OCI-LY7 (cell line): ENCODE results near the gene STK31.

ENCODE experiments used
- EZH2phosphoT487 ChIP-seq: fragments of 200-600 bp; sonication (generic); IDR thresholded peaks from 2 replicates; pipeline ENCODE4 v1.6.1; 2018; ENCODE audit warnings: low read depth, borderline replicate concordance, mild to moderate bottlenecking, mixed run types, antibody characterized with exemption, low read length, moderate library complexity, mixed read lengths
- TF ChIP-seq, protein P1 (sequence below): fragments of 200-600 bp; sonication (generic); conservative IDR thresholded peaks from 2 replicates; pipeline ENCODE4 v1.5.1; 2014; ENCODE audit warnings: mild to moderate bottlenecking, antibody characterized with exemption, low read length, moderate library complexity, mixed read lengths

DNA sequence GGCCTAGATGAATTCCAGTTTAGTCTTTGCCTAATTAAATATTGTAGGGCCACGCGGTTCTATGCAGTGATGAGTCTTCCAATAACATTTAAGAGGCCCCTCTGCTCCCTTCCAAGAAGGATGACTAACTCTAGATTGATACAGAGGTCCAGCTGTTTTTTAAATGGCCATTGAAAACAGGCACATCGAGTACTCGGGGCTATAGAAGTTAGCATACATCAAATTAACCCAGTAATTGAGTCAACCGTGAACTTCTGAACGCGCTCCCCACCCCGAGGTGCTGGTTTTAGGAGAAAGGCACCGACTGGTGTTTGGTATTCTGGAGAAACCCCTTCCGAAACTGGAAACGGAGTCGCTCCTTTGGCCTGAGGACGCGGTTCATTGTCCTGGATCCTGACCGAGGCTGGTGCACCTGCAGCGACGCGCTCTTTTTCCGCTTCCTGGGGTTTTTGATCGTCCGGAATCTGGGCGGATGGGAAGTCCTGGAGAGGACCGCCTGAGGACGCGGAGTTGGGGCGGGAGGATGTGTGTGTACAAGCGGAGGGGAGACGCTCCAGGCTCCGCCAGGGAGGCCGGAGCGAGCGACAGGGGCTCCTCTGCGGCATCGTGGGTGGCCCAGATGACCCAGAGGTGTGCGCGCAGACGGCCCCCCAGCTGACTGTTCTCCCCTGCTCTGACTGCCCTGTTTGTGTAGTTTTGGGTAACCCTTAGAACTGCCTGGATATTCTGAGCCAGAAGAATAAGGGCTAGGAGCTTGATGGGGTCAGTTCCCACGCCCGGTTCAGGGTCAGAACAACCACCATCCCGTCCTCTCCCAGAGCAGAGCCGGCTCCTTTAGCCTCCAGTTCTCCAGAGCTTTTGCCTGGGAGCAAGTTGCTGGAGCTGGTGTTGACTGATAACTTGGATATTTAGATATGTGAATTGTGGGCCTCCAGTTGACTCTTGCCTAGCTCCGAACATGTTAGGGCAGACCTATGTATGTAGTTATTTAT is 29.3 kb upstream of the STK31 start:
- TF ChIP-seq, protein P1, sequence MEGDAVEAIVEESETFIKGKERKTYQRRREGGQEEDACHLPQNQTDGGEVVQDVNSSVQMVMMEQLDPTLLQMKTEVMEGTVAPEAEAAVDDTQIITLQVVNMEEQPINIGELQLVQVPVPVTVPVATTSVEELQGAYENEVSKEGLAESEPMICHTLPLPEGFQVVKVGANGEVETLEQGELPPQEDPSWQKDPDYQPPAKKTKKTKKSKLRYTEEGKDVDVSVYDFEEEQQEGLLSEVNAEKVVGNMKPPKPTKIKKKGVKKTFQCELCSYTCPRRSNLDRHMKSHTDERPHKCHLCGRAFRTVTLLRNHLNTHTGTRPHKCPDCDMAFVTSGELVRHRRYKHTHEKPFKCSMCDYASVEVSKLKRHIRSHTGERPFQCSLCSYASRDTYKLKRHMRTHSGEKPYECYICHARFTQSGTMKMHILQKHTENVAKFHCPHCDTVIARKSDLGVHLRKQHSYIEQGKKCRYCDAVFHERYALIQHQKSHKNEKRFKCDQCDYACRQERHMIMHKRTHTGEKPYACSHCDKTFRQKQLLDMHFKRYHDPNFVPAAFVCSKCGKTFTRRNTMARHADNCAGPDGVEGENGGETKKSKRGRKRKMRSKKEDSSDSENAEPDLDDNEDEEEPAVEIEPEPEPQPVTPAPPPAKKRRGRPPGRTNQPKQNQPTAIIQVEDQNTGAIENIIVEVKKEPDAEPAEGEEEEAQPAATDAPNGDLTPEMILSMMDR, result no peak
- no peak for TF ChIP-seq EZH2phosphoT487
